Omental fat pad (tissue), 4 donors: ENCODE measurements around the gene SLC6A3. TPM values are rescaled to one million over a fixed set of nuclear protein-coding genes. Genes with fewer than 3 reads are reported as not detected.

Experiments used
- ATAC-seq: fragments of 150-250 bp; one replicate; pipeline ENCODE4 v1.9.1; 2016; ENCODE audit warnings: mild to moderate bottlenecking, moderate library complexity; ENCODE audit not compliant: low FRiP score
- DNase-seq: peaks from one replicate; pipeline ENCODE4 v3.0.0-alpha.2; 2019; ENCODE audit warnings: low spot score
- total RNA-seq, 4 donors: library from RNA; depleted of rRNA; stranded (reverse); fragments of >200 nt; gene quantifications; one replicate each; pipeline ENCODE4 v1.1.0, GENCODE V29; 2016
- TF ChIP-seq, protein P1 (sequence below), 3 donors: fragments of 450-650 bp; IDR thresholded peaks; one replicate each; pipeline ENCODE4 v1.5.1; 2016 to 2017; ENCODE audit warnings: antibody characterized with exemption in 3 of 3, mild to moderate bottlenecking in 3 of 3, moderate library complexity in 2 of 3

Gene SLC6A3
- total RNA-seq, 4 donors from 2014 or later = 0.32 to 1.2 (median 0.55) TPM

DNA sequence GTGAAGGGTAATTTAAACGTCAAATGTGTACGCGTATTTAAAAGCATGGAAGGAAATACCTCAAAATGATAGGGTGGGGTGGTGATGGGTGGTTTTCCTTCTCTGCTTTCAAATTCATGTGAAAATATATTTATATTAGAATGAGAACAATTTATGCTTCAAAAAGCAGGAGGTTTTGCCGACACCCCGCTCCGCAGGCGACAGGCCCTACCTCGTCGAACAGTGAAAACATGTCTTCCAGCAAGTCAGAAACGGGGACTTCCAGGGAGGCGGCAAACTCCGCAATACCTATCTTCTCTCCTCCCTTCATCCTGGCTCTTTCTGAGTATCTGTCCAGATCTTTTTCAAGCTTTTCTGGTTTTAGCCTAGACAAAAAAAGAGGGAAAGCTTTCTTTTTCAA, 28.5 kb upstream of the SLC6A3 start:
- TF ChIP-seq, protein P1, sequence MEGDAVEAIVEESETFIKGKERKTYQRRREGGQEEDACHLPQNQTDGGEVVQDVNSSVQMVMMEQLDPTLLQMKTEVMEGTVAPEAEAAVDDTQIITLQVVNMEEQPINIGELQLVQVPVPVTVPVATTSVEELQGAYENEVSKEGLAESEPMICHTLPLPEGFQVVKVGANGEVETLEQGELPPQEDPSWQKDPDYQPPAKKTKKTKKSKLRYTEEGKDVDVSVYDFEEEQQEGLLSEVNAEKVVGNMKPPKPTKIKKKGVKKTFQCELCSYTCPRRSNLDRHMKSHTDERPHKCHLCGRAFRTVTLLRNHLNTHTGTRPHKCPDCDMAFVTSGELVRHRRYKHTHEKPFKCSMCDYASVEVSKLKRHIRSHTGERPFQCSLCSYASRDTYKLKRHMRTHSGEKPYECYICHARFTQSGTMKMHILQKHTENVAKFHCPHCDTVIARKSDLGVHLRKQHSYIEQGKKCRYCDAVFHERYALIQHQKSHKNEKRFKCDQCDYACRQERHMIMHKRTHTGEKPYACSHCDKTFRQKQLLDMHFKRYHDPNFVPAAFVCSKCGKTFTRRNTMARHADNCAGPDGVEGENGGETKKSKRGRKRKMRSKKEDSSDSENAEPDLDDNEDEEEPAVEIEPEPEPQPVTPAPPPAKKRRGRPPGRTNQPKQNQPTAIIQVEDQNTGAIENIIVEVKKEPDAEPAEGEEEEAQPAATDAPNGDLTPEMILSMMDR (IDR thresholded peaks at IDR 0.05) = no peak
- no peak for ATAC-seq
- no peak for DNase-seq

DNA sequence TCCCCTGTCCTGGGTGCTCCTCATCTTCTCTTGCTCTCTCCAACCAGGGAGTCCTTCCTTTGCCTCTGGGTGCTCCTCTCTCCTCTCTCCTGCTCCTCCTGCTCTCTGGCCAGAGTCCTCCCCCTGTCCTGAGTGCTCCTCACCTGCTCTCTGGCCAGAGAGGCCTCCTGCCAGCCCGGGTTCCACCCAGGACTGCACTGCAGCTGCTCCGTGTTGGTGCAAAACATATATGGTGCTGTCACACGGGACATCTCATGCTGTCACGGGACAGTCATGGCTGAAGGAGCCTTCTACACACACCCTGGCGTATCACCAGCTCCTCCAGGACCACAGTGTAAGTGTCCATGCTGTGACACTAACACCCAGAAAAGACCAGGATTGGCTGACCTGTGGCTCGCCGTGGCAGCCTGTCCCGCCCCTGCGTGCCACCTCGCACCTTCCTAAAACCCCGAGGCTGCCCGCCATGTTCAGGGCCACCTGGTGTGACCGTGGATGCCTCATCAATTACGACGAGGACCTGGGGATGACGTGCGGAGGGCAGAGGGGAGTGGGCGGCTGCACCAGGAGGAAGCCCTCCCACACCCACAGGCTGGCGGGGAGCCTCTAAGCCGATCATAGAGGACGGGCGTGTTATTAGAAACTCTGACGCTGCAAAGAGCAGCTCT, 27.9 kb upstream of the SLC6A3 start:
- DNase-seq (no peak), ATAC-seq (no peak)
- TF ChIP-seq, protein P1 (IDR thresholded peaks at IDR 0.05) = no peak

DNA sequence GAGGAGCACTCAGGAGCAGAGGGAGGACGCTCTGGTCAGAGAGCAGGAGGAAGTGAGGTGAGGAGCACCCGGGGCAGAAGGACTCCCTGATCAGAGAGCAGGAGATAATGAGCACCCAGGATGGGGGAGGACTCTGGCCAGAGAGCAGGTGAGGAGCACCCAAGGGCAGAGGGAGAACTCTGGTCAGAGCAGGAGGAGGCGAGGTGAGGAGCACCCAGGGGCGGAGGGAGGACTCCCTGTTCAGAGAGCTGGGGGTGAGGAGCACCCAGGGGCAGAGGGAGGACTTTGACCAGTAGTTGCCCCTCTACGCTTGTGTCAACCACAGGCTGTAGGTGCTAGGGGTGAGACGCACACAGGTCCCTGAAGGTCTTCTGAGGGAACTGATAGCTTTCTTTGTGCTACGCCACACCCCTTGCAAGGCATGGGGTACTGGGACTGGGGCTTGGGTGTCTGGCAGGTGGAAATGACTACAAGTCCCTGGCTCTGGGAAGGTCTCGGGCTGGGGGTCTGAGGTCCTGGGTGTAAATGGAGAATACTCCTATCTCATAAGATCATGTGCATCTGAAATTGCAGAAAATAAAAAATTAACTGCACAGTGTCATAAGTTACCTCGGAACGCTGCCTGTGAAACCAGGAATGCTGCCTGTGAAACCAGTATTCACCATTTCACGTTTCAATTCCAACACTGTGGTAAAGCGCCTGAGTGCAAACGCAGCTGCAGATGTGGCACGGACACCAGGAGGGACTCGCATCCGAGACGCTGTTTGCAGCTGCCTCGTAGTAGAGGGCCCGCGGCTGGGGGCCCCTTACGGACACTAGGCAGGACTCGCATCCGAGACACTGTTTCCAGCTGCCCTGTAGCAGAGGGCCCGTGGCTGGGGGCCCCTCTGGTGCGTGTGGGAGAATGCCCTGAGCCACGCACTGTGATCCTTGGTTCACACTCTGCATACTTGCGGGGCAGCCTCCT, 27.0 kb upstream of the SLC6A3 start:
- ATAC-seq (no peak), DNase-seq (no peak)
- TF ChIP-seq, protein P1 (IDR thresholded peaks at IDR 0.05) = no peak

DNA sequence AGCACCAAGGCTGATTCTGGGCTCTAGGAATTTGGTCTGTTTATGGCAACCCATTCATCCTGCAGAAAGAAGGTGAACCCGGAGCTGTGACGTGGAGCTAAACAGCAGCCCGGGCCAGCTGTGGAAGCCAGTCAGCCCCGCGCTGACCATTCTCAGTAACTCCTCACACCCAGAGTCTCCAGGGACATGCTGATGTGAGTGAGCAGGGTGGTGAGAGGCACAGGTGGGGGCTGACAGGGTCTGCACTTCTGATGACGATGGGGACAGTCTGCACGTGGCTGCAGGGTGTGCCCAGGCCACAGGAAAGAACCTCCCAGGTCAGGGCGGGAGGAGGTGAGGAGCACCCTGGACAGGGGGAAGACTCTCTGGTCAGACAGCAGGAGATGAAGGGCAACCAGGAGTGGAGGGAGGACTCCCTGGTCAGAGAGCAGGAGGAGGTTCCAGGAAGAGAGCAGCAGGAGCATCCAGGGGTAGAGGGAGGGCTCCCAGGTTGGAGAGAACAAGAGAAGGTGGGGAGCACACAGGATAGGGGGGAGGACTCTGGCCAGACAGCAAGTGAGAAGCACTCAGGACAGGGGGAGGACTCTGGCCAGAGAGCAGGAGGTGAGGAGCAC, 26.1 kb upstream of the SLC6A3 start:
- ATAC-seq (no peak), DNase-seq (no peak)

DNA sequence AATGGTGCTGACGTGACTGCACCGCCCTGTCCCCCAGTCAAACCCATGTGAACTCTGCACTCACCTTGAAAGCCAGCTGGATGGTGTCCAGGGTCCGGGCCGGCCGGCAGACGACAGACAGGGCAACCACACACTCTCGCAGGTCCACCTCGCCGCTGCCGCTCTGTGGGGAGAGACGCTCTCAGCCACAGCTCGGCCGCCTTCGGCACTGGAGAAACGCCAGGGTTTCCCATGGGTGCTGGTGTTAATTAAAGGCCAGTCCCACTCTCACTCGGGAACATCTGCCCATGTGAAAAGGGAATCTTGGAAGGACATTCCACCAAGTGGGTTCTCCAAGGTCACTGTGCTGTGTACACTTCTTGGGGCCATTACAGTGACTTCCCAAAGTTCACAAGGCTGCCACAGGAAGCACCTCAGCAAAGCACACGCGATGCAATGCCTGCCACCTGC, 25.5 kb upstream of the SLC6A3 start:
- DNase-seq (no peak), ATAC-seq (no peak)
- TF ChIP-seq, protein P1 (IDR thresholded peaks at IDR 0.05) = no peak

More for the DNA sequence above, 26.1 kb upstream of the SLC6A3 start:
- TF ChIP-seq, protein P1 (IDR thresholded peaks at IDR 0.05) = no peak

DNA sequence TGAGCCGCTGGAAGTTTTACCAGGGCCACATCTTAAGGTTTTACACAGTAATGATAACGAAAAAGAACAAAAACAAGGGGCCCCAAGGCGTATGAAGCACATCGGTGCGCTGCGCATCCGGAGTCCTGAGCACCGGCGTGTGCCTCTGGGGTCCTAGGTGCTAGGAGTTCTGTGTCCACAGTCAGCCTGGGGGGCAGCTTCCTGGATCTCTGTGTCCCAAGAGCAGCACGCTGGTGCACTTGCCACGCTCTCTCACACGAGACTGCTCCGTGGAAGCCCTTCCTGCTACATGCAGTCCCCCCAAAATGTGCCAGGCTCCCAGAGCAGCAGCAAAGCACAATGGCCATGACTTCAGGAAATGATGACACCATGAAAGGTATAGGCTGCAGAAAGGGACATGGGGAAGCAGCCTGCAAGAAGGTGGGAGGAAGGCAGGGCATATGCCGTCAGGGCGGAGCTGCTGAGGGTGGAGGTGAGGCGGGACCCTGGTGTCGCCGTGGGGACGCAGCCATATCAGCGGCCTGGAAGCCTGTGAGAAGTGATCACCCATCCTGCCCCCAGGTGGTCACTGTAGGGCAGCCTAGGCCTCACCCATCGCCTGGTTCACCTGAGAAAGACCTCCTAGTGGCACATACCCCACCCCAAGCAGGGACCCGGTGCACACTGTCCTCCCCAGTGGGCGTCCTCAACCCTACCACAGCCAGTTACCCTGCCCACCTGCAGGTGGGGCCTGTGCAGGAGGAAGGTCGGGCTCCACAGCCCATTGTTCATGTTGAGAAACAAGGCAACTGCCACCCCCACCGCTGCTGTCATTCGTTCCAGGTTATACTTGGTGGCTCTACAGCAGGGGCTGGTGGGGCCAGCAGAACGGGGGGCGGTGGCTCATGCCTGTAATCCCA, 23.6 kb upstream of the SLC6A3 start:
- DNase-seq = no peak
- TF ChIP-seq, protein P1 (IDR thresholded peaks at IDR 0.05) = no peak
- ATAC-seq = no peak
